ENCODE measurements around the gene OXSR1. TPM values are rescaled to one million over a fixed set of nuclear protein-coding genes. Genes with fewer than 3 reads are reported as not detected.

OXSR1 gene
- total RNA-seq, 4 donors from 2014 or later, result 27.0 to 46.7 (median 32.9) TPM

- H3K36me3 ChIP-seq, result no peaks in the 10 kb centered on the region
- no peaks in the 10 kb centered on the region for H3K27me3 ChIP-seq
- no peak overlapping the region for H3K27ac ChIP-seq (replicated peaks in 1 of 4)
- H3K9me3 ChIP-seq, result no peaks in the 10 kb centered on the region
- peaks cover 14 to 69% (median 64%) of the 10 kb centered on the region in 4 donors for H3K4me1 ChIP-seq
- WGBS, result 91% methylated on average over 4 of the region's 4 CpGs
- intact Hi-C loops (cut with DNase I), result no loop called here
- no peak overlapping the region for H3K4me3 ChIP-seq
- TF ChIP-seq CTCF (IDR thresholded peaks at IDR 0.05) (no peak), EP300 (IDR thresholded peaks at IDR 0.05) (no peak), POLR2A (IDR thresholded peaks at IDR 0.05; ENCODE audit: low read depth) (no peak), POLR2AphosphoS5 (IDR thresholded peaks at IDR 0.05) (no peak)
- DNase-seq (ENCODE audit: extremely low spot score), result no peak
Observed at GRCh38 chr3:38167591-38167990, 2.3 kb downstream of the OXSR1 start.

GRCh38 chr3:38168151-38169026, 3.1 kb downstream of the OXSR1 start:
- Histone ChIP-seq H3K4me1 (peaks cover 15 to 72% (median 67%) of the 10 kb centered on the region in 4 donors), H3K36me3 (no peaks in the 10 kb centered on the region), H3K27me3 (no peaks in the 10 kb centered on the region), H3K9me3 (no peaks in the 10 kb centered on the region), H3K27ac (replicated peaks in 1 of 4) (no peak overlapping the region), H3K4me3 (no peak overlapping the region)
- intact Hi-C loops (cut with DNase I), result no loop called here
- no peak for DNase-seq (ENCODE audit: extremely low spot score)
- TF ChIP-seq CTCF (IDR thresholded peaks at IDR 0.05), result no peak
- TF ChIP-seq POLR2A (IDR thresholded peaks at IDR 0.05; ENCODE audit: low read depth), result no peak
- no peak for TF ChIP-seq EP300 (IDR thresholded peaks at IDR 0.05)
- 88% methylated on average over 4 of the region's 4 CpGs for WGBS

GRCh38 chr3:38169027-38169317, 3.6 kb downstream of the OXSR1 start:
- Histone ChIP-seq H3K27me3 (no peaks in the 10 kb centered on the region), H3K9me3 (no peaks in the 10 kb centered on the region), H3K36me3 (no peaks in the 10 kb centered on the region), H3K27ac (replicated peaks in 1 of 4) (no peak overlapping the region), H3K4me1 (peaks cover 20 to 77% (median 69%) of the 10 kb centered on the region in 4 donors), H3K4me3 (no peak overlapping the region)
- TF ChIP-seq EP300 (IDR thresholded peaks at IDR 0.05) (no peak), CTCF (IDR thresholded peaks at IDR 0.05) (no peak), POLR2A (IDR thresholded peaks at IDR 0.05; ENCODE audit: low read depth) (no peak), POLR2AphosphoS5 (IDR thresholded peaks at IDR 0.05) (no peak)
- intact Hi-C loops (cut with DNase I), result no loop called here
- no peak for DNase-seq (ENCODE audit: extremely low spot score)
- WGBS, result 71% methylated on average over 1 of the region's 1 CpG

GRCh38 chr3:38170722-38171121, 5.4 kb downstream of the OXSR1 start:
- WGBS, result 83% methylated on average over 4 of the region's 4 CpGs
- Histone ChIP-seq H3K9me3 (no peaks in the 10 kb centered on the region), H3K4me3 (no peak overlapping the region), H3K27ac (replicated peaks in 1 of 4) (peak overlapping the region in 1 of 4 donors; percentile 8), H3K27me3 (no peaks in the 10 kb centered on the region), H3K4me1 (peaks cover 28 to 85% (median 74%) of the 10 kb centered on the region in 4 donors), H3K36me3 (no peaks in the 10 kb centered on the region)
- TF ChIP-seq CTCF (IDR thresholded peaks at IDR 0.05), result no peak
- no peak for TF ChIP-seq POLR2AphosphoS5 (IDR thresholded peaks at IDR 0.05)
- no peak for TF ChIP-seq EP300 (IDR thresholded peaks at IDR 0.05)
- no peak for TF ChIP-seq POLR2A (IDR thresholded peaks at IDR 0.05; ENCODE audit: low read depth)
- no peak for DNase-seq (ENCODE audit: extremely low spot score)
- intact Hi-C loops (cut with DNase I), result no loop called here

Data from esophagus muscularis mucosa (tissue), 4 donors.